Fibroblast of villous mesenchyme (primary cell): ENCODE results near the gene CNNM2. TPM values are rescaled to one million over a fixed set of nuclear protein-coding genes. Genes with fewer than 3 reads are reported as not detected.

Experiments
- DNase-seq: peaks from one replicate; pipeline ENCODE4 v3.0.0-alpha.2; 2010; ENCODE audit warnings: low read depth
- H3K4me3 ChIP-seq: 2 replicates; pipeline ENCODE4 v1.5.1; 2011; ENCODE audit warnings: low read depth, mild to moderate bottlenecking, low read length
- CTCF ChIP-seq: IDR thresholded peaks from 2 replicates; pipeline ENCODE4 v1.5.1; 2012; ENCODE audit warnings: low read depth, mild to moderate bottlenecking, low read length; ENCODE audit not compliant: insufficient read depth
- total RNA-seq: library from RNA; depleted of rRNA; stranded (reverse); fragments of >200 nt; gene quantifications from 2 replicates; pipeline ENCODE4 v1.2.3, GENCODE V29; 2012

CNNM2 gene
- total RNA-seq, 1 donor = 4.7 TPM

- no peak for TF ChIP-seq CTCF
- no peak for DNase-seq
- H3K4me3 ChIP-seq = no peak overlapping the region
These were observed 18.0 kb downstream of the CNNM2 start for GRCh38 chr10:102935939-102936605.

- TF ChIP-seq CTCF = no peak
- no peak for DNase-seq
- no peak overlapping the region for H3K4me3 ChIP-seq
These were observed 23.3 kb downstream of the CNNM2 start for GRCh38 chr10:102941401-102941800.

- DNase-seq = no peak
- no peak overlapping the region for H3K4me3 ChIP-seq
- TF ChIP-seq CTCF = no peak
These were observed 27.4 kb downstream of the CNNM2 start for GRCh38 chr10:102945449-102945848.

GRCh38 chr10:102945962-102946361, 27.9 kb downstream of the CNNM2 start:
- no peak overlapping the region for H3K4me3 ChIP-seq
- no peak for TF ChIP-seq CTCF
- no peak for DNase-seq

GRCh38 chr10:102946992-102947391, 28.9 kb downstream of the CNNM2 start:
- DNase-seq = no peak
- H3K4me3 ChIP-seq = no peak overlapping the region
- TF ChIP-seq CTCF = no peak

GRCh38 chr10:102948176-102948575, 30.1 kb downstream of the CNNM2 start:
- TF ChIP-seq CTCF = no peak
- no peak overlapping the region for H3K4me3 ChIP-seq
- DNase-seq = no peak

GRCh38 chr10:102948786-102949185, 30.7 kb downstream of the CNNM2 start:
- TF ChIP-seq CTCF = no peak
- no peak for DNase-seq
- H3K4me3 ChIP-seq = no peak overlapping the region
